HG02852 (cell line): ENCODE data around the gene MPP2.
"Not testable (repeated sequence)": the region's sequence is repeated elsewhere in the genome, so short reads cannot be mapped to it uniquely, and the experiment has no call there.

Source experiments
- ATAC-seq: cut with Tn5 transposase; IDR thresholded peaks from one replicate; pipeline ENCODE4 v1.9.1; 2021; ENCODE audit warnings: mild to moderate bottlenecking, moderate library complexity; ENCODE audit not compliant: unreplicated experiment

Gene MPP2, protein sequence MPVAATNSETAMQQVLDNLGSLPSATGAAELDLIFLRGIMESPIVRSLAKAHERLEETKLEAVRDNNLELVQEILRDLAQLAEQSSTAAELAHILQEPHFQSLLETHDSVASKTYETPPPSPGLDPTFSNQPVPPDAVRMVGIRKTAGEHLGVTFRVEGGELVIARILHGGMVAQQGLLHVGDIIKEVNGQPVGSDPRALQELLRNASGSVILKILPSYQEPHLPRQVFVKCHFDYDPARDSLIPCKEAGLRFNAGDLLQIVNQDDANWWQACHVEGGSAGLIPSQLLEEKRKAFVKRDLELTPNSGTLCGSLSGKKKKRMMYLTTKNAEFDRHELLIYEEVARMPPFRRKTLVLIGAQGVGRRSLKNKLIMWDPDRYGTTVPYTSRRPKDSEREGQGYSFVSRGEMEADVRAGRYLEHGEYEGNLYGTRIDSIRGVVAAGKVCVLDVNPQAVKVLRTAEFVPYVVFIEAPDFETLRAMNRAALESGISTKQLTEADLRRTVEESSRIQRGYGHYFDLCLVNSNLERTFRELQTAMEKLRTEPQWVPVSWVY

DNA sequence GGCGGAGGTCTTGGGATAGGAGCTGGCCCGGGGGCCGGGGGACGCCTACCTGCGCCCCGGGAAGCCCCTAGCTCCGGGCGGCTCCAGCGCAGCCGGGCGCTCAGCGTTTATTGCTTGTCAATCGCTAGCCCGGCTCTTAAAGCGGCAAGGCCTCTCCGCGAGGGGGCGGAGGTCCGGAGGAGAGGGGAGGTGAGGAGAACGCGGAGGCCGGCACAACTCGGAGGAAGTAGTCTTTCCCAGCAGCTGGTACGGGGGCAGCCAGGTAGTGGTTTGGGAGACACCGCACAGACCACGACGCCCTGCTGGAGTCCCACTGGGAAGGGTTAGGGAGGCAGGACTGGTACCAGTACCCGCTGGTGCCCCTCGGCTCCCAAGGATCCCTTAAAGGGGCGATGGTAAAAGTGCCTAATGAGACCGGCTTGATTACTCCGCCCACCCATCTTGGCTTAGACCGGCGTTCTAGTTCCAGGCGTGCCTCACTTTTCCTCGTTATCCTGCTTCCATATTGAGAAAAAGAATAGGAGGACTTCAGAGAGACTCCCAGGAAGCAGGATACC, at the start of gene MPP2:
TSS of gene MPP2 (minus strand) at position 112 of the 557 bp plus-strand sequence. CDS start 3,076 bp downstream, outside the sequence.
- ATAC-seq, result no peak

DNA sequence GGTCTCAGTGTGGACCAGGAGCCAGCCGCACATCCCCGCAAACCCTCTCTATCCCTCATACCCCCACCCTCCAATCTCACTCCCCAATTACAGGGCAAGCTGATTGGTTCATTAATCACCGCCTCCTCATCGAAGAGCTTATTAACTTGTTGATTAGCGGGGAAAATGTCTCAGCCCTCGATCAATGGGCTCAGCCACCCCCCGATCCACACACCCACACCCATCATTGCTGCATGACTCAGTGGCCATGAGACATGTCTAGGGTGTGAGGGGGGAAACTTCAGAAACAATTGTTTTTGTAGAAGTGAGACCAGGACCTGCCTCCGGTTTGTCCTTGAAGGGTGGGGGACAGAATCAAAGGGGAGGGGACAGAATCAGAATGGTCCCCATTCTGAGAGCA, 48.9 kb upstream of the MPP2 start:
- no peak for ATAC-seq

DNA sequence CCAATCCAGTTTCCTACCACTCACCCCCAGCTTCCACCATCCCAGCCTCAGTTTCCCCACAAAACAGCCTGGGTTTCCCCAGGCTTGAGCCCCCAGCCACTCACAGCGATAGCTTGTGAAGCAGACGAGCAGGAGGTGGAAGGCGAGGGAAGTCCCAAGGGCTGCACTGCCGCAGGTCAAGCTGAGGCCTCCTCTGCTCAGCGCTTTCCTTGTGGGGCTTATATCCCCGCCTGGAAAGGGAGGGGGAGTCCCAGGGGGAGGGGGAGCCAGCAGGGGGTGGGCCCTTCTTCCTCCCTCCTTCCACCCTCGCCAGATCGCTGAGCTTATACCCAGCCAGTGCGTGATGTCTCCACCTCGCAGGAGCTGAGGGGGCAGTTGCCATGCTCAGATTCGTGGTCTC, 46.4 kb upstream of the MPP2 start, which contains the start of gene PYY:
TSS of gene PYY (minus strand) at position 195 of the 400 bp plus-strand sequence. CDS start 457 bp downstream, outside the sequence.
- no peak for ATAC-seq

DNA sequence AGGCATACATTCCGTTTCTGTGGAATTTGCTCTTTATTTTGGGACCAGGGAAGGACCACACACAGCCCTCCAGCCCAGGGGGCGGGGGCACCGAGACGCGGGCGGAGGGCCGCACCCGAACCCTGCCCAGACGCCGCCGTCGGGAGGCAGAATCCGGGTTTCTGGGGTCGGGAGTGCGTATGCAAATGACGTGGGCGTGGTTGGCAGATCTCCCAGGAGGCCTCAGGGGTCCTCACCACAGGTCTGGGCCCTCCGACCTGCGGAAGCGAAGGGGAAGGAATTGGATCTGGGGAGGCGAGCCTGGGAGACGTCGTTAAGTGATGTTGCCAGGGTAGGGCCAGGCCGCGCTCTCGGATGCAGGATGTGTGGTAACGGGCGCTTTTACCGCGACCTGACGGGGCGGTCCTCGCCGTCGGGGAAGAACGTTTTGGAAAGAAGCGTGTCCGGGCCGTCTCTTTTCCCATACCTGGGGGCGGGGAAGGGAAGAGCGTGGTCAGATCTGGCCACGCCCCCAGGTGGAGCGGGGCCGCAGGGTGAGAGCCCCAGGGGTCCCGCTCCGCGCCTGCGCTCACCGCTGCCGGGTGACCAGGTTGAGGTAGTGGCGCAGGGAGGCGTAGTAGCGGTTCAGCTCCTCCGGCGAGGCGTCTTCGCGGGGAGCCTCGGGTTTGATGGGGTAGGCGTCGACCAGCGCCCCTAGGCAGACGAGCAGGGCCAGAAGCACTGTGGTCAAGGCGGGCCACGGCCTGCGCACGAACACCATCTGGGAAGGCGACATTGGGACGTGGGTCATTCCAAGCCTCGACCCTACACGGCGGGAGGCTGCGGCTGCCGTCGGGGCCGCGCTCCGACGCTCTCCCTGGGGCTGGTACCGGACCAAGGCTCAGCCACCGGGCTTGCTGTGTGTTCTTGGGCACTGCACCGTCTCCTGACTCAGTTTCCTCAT, 45.7 kb upstream of the MPP2 start:
- no peak for ATAC-seq

DNA sequence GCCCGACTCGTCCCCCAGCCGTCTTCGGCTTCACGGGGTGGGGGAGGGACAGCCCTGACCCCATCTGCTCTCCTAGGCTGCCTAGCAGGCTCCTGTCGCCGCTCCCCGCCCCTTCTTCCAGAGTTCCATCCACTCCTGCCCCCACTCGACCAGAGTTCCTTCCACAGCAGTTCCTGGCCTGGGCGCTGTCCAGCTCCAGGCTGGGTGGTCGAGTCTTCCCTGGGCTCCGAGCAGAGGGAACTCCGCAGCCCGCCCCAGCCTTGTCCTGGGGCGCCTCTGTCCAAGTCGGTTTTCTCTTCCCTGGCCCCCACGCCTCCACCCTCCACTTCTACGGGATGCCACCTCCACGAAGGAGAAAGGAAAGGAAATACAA, 45.0 kb upstream of the MPP2 start:
- no peak for ATAC-seq

DNA sequence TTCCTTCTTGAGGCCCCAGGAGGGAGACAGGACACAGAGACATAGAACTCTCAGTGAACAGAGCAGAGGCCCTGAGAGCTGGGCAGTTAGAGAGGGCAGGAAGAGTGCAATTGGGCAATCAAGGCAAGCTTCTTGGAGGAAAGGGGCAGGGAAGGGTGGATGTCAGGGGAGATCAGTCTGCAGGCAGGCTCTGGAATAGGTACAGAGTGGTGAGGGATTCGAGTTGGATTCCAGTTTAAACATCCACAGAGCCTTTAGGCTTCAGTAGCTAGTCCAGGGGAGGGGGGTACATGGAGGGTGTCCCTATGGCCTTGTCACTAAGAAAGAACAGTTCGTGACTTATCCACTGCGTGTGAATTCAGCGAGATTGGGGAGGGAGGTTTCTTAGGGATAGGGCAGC, 44.4 kb upstream of the MPP2 start:
- no peak for ATAC-seq

DNA sequence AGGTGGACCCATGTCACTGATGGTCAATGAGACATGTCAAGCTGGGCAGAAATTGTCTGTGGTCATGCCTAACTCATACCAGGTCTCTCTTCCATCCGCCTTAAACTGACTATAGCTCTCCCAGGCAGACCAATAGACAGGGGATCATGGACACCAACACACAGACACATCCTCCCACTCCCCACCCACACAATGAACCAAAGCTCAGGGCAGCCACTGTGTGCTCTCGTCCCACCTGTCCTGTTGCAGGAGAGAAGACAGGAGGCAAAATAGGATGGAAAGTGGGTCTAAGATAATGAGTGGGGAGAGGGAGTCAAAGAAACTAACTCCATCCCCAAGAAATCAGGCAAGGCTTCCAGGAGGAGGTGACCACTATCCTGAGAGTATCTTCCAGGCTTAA, 43.2 kb upstream of the MPP2 start:
- no peak for ATAC-seq

DNA sequence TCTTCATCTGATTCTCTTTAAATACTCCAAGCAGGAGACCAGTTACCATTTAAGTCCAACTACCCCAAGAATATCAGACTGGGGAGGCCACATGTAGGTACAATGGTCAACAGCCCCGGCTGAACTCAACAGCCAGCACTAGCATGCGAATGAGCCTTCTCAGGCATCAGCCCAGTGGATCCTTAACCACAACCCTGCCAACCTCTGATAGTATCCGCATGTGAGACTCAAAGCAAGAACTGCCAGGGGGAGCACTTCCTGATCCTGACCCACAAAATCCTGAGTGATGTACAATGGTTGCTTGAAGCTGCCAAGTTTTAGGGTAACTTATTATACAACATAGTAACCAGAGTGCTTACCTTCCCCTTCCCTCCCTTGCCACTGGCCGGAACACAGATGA, 42.4 kb upstream of the MPP2 start:
- ATAC-seq, result no peak

DNA sequence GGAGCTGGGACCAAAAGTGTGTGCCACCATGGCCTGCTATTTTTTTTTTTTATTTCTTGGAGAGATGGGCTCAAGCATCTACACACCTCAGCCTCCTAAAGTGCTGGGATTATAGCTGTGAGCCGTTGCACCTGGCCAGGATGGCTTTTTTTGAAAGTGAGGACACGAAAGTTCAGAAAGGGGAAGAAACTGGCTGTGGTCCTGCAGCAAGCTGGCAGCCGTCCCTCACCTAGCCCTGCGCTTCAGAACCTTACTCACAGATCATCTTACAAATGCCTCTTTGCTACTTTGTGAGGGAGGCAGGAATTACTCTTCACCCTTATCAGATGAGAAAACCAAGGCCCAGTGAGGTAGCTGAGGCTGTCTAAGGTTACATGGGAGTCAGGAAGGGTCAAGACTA, 39.4 kb upstream of the MPP2 start:
- no peak for ATAC-seq

DNA sequence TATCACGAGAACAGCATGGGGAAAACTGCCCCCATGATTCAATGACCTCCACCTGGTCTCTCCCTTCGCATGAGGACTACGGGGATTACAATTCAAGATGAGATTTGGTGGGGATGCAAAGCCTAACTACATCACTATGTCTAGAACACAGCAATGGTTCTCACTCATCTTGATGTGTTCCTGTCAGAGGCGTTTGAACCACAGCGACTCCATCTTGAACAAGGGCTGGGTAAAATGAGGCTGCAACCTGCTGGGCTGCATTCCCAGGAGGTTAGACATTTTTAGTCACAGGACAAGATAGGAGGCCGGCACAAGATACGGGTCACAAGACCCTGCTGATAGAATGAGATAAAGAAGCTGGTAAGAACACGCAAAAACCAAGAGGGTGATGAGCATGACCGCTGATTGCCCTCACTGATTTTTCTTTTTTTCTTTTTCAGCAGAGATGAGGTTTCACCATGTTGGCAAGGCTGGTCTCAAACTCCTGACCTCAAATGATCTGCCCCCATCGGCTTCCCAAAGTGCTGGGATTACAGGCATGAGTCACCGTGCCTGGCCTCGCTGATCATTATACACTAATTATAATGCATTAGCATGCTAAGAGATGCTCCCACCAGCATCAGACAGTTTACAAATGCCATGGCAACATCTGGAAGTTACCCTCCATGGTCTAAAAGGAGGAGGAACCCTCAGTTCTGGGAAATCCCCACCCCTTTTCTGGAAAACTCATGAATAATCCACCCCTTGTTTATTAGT, 37.9 kb upstream of the MPP2 start:
- ATAC-seq, result no peak

DNA sequence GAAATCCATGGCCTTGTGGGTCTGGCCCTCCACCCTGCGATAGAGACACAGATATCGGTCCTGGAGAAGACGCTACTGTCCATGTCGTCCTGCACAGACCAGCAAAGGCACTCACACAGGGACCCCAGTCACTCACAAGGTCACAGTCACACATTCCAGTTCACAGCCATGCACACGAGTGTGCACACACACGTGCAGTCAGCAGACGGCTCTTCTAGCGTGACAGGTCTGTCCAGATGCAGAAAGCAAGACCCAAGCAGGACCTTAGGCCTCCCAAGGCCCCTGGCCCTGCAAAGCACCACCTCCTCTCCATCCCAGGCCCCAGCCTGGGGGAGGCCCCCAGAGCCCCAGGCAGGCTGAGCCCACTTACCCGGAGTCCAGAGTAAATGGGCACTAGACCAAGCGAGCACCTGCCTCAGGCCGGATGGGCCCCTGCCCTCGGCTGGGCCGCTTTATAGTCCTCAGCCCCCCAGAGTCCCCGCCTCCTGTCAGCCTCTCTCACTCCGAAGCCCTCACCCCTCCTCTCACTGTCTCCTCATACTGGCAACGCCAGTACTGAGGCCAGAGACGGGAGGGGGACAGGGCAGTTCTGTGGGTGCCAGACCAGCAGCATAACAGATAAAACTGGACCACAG, 34.8 kb upstream of the MPP2 start, which contains the start of gene PPY:
TSS of gene PPY (minus strand) at position 426 of the 635 bp plus-strand sequence. CDS start 822 bp downstream, outside the sequence.
- ATAC-seq, result no peak

DNA sequence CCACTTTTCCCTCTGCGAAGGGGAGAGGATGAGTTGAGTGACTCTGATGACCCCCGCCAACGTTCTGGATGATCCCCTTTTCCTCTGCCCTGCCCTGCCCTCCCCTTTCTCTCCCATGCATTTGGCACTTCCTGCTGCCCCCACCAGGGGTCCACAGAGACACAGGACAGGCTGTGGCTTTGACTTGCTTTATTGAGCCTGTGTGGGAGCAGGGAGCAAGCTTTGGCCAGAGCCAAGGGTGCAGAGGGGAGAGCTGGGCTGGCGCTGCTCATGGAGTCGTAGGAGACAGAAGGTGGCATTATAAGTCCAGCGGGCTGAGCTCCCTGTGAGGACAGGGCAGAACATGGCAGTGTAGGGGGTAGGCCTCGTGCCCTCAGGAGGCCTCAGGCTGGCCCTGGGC, 33.3 kb upstream of the MPP2 start:
- ATAC-seq, result no peak

DNA sequence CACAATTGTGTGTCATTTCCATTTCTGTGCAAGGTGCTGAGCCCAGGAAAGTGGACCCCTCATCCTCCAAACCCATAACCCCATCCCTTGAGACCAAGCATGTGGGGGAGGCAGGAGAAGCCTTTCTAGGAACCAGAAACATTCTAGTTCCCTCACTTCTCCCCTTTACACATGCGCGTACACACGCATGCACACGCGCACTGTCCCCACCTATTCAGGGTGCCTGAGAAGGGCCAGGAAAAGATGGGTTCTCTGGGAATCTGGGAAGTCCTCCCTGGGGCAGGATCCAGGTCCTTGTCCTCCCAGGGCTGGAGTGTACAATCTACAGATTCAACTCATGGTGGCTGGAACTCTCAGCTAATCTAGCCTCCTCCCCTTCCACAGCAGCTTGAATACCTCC, 32.5 kb upstream of the MPP2 start:
- ATAC-seq, result no peak

DNA sequence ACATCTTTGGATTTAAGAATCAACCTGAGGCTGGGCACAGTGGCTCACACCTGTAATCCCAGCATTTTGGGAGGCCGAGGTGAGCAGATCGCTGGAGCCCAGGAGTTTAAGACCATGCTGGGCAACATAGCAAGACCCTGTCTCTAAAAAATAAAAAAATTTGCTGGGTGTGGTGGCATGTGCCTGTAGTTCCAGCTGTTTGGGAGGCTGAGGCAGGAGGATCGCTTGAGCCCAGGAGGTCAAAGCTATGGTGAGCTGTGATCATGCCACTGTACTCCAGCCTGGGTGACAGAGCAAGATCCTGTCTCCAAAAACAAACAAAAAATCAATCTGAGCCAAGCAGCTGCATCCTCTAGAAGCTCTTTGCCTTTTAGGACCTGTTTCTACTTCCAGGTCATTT, 32.1 kb upstream of the MPP2 start:
- ATAC-seq, result not testable (repeated sequence)

DNA sequence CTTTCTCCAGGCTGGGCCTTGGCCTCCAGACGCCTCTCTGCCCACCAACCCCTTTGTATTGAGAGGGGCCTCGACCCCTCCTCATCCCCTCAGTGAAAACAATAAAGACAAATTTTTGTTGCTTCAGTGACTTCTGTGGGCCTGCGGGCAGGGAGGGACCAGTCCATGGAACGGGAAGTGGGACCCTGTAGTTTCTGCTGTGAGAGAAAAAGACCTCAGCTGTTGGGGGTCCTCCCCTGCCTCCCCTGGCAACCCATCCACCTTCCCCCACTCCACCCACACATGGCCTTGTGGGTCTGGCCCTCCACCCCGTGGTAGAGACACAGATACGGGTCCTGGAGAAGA, 31.5 kb upstream of the MPP2 start:
- no peak for ATAC-seq

DNA sequence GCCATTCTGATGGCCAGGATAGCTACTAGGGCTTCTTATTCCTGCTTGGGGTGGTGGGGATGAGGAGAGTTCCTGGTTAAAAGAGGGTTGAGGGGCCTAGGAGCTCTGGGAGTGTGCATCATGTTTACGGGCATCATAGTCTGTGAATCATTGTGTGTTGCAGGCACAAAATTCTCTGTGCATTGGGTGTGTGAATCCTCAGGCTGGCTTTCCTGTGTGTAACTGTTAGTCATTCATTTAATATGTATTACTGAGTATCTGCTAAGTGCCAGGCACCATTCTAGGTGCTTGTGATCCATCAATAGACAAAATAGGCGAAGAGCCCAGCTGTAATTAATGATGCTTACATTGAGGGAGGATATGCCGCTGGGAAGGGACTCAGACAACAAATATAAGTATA, 29.1 kb upstream of the MPP2 start:
- no peak for ATAC-seq

DNA sequence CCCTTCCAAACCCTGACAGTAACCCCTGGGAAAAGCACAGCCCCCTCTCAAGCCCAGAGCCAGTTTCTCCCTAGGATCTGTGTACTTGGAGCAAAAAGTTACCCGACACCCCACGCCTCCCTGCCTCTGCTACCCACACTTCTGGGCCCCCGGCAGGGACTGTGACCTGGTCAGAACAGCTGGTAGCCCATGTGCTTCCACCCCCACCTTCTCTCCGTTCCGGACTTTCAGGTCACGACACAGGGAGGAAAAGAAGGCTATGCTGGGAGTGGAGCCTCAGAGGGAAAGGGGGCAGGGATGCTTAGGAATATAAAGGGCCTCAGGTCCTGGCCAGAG, 28.6 kb upstream of the MPP2 start:
- no peak for ATAC-seq

DNA sequence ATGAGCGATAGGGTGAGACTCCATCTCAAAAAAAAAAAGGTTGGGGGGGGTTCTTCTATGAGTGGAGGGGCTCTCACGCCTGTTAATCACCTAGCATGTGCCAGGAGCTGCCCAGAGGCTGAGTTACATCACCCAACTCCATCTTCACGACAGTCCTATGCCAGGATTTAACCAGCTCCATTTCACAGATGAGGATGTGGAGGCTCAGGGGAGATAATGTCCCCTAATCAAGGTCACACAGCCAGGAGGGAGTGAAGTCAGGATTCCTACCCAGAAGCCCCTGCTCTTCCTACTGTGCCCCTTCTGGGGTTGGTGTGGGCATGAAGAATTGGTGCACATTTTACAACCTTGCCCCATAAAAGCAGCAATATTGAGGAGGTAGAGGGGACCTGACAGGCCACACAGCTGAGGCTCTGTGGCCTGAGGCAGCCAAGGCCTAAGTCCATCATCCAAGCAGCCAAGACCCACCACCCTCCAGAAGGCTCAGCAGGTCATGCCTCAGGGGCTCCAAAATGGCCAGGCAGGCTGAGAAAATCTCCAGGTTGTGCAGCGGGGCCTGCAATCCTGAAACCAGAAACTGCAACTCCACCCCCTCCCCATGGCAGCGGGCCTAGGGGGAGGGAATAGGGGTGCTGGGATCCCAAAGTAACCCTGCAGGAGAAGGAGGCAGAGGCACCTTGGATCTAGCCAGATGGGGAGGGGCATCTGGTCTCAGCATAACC, 28.0 kb upstream of the MPP2 start:
- ATAC-seq, result no peak

DNA sequence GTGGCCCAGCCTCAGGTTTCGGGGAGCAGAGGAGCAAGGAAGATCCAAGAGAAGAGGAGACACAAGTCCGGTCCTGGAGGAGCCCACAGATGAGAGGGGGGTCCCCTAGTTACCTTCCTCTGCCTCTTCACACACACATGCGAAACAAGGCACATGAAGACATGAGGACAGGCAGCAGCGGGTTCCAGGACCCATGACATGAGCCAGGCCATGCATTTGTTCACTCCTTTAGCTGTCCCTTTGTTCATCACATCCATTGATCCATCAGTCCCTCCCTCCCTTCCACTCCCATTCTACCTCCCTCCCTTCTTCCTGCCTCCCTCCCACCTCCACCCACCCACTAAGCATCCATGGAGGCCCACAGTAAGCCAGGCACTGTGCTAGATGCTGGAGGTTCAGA, 25.6 kb upstream of the MPP2 start:
- no peak for ATAC-seq

DNA sequence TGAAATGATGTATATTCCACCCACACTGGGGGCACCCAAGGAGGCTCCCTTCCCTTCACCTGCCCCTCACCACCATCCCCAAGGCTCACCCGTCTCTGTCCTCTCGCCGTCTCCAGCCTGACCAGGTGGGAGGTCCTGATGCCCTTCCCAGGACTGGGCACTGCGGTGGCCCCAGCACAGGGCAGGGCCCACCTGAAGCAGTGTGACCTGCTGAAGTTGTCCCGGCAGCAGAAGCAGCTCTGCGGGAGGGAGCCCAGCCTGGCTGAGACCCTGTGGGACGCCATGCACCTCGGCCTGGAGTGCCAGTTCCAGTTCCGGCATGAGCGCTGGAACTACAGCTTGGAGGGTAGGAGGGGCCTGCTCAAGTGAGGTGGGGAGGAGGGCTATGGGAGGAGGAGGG, 25.0 kb upstream of the MPP2 start:
- ATAC-seq, result no peak
